Measurements from ENCODE around the gene DTX4.
"Not testable (repeated sequence)": the region's sequence is repeated elsewhere in the genome, so short reads cannot be mapped to it uniquely, and the experiment has no call there.

The DTX4 gene

GRCh38 chr11:59171508-59172322 lies at the start of gene DTX4:
Gene DTX4 (plus strand): TSS chr11:59172132. CDS start chr11:59172596, 464 bp downstream.
- DNase-seq (ENCODE audit: low read depth, low spot score): peak; percentile 68

GRCh38 chr11:59135648-59136461 lies 36.1 kb upstream of the DTX4 start:
- peak; percentile 30 for DNase-seq (ENCODE audit: low read depth, low spot score)

- not testable (repeated sequence) for DNase-seq (ENCODE audit: low read depth, low spot score)
Measured at GRCh38 chr11:59136551-59136950, 35.4 kb upstream of the DTX4 start.

- no peak for DNase-seq (ENCODE audit: low read depth, low spot score)
Measured at GRCh38 chr11:59137190-59137589, 34.7 kb upstream of the DTX4 start.

GRCh38 chr11:59138643-59139042 lies 33.3 kb upstream of the DTX4 start:
- DNase-seq (ENCODE audit: low read depth, low spot score): no peak

GRCh38 chr11:59141191-59141590 lies 30.7 kb upstream of the DTX4 start:
- DNase-seq (ENCODE audit: low read depth, low spot score): no peak

GRCh38 chr11:59141673-59142460 lies 30.1 kb upstream of the DTX4 start:
- DNase-seq (ENCODE audit: low read depth, low spot score): no peak

- peak; percentile 90 for DNase-seq (ENCODE audit: low read depth, low spot score)
Measured at GRCh38 chr11:59142530-59143507, 29.1 kb upstream of the DTX4 start, which contains the start of gene FAM111A. Gene FAM111A (plus strand): TSS chr11:59142856. CDS start chr11:59148873, 6,017 bp downstream.

- DNase-seq (ENCODE audit: low read depth, low spot score): no peak
Measured at GRCh38 chr11:59144096-59144495, 27.8 kb upstream of the DTX4 start.

- peak; percentile 80 for DNase-seq (ENCODE audit: low read depth, low spot score)
Measured at GRCh38 chr11:59144579-59145345, 27.2 kb upstream of the DTX4 start.

GRCh38 chr11:59145534-59145933 lies 26.4 kb upstream of the DTX4 start:
- DNase-seq (ENCODE audit: low read depth, low spot score): no peak

GRCh38 chr11:59151761-59152160 lies 20.2 kb upstream of the DTX4 start:
- DNase-seq (ENCODE audit: low read depth, low spot score): no peak

- DNase-seq (ENCODE audit: low read depth, low spot score): no peak
Measured at GRCh38 chr11:59152312-59152951, 19.5 kb upstream of the DTX4 start.

GRCh38 chr11:59154610-59155009 lies 17.3 kb upstream of the DTX4 start:
- no peak for DNase-seq (ENCODE audit: low read depth, low spot score)

- DNase-seq (ENCODE audit: low read depth, low spot score): no peak
Measured at GRCh38 chr11:59157433-59157832, 14.5 kb upstream of the DTX4 start.

GRCh38 chr11:59158206-59159068 lies 13.5 kb upstream of the DTX4 start:
- DNase-seq (ENCODE audit: low read depth, low spot score): no peak

- DNase-seq (ENCODE audit: low read depth, low spot score): no peak
Measured at GRCh38 chr11:59164028-59164427, 7.9 kb upstream of the DTX4 start.

- no peak for DNase-seq (ENCODE audit: low read depth, low spot score)
Measured at GRCh38 chr11:59172345-59173079, 580 bp downstream of the DTX4 start.
